OCI-LY7 (cell line): Measurements from ENCODE around the gene RPL13. TPM values are rescaled to one million over a fixed set of nuclear protein-coding genes. Genes with fewer than 3 reads are reported as not detected.

ENCODE experiments used
- BruUV-seq: library from RNA; stranded (reverse); fragments of 400-500 nt; replicated peaks from 2 replicates; lab custom pipeline; 2021; lab: Mats Ljungman, UMichigan
- CTCF ChIA-PET: fragments of 300-600 bp; sonication (Branson Sonifier 250); formaldehyde crosslinking; loops from one replicate; lab custom pipeline; 2022; ENCODE audit warnings: antibody characterized with exemption; ENCODE audit not compliant: unreplicated experiment; lab: Charles Lee
- POLR2A ChIA-PET: fragments of 300-600 bp; sonication (Branson Sonifier 250); formaldehyde crosslinking; loops from one replicate; lab custom pipeline; 2022; ENCODE audit warnings: antibody characterized with exemption; lab: Charles Lee
- DNase-seq: peaks from one replicate; pipeline ENCODE4 v3.0.0-alpha.2; 2015; ENCODE audit warnings: low spot score
- H2AFZ ChIP-seq: fragments of 200-600 bp; sonication (generic), shearing (Covaris generic); 2 replicates; pipeline ENCODE4 v1.6.1; 2014; ENCODE audit warnings: mild to moderate bottlenecking, antibody characterized with exemption, low read length, moderate library complexity
- H3K27ac ChIP-seq: fragments of 200-600 bp; sonication (generic); 2 replicates; pipeline ENCODE4 v1.5.1; 2014; ENCODE audit warnings: mixed run types, low read depth, mild to moderate bottlenecking, moderate library complexity, low read length, inconsistent platforms; ENCODE audit not compliant: poor library complexity, severe bottlenecking
- H3K36me3 ChIP-seq: fragments of 200-600 bp; sonication (generic); 2 replicates; pipeline ENCODE4 v1.6.1; 2014; ENCODE audit warnings: mild to moderate bottlenecking, antibody characterized with exemption, low read length, moderate library complexity, mixed read lengths; ENCODE audit not compliant: insufficient read depth
- H3K4me1 ChIP-seq: fragments of 200-600 bp; sonication (generic); 2 replicates; pipeline ENCODE4 v1.5.1; 2014; ENCODE audit warnings: mild to moderate bottlenecking, low read length; ENCODE audit not compliant: insufficient read depth, poor library complexity, severe bottlenecking
- H3K4me2 ChIP-seq: fragments of 200-600 bp; sonication (generic); 2 replicates; pipeline ENCODE4 v1.6.1; 2014; ENCODE audit warnings: mild to moderate bottlenecking, low read length
- H3K4me3 ChIP-seq: fragments of 200-600 bp; sonication (generic); 2 replicates; pipeline ENCODE4 v1.5.1; 2014; ENCODE audit warnings: mild to moderate bottlenecking, low read depth, low read length; ENCODE audit not compliant: poor library complexity, severe bottlenecking
- H3K79me2 ChIP-seq: fragments of 200-600 bp; sonication (generic); 2 replicates; pipeline ENCODE4 v1.6.1; 2016; ENCODE audit warnings: low read depth, mild to moderate bottlenecking, low read length, moderate library complexity, mixed read lengths; ENCODE audit not compliant: insufficient read depth
- H3K9me2 ChIP-seq: fragments of 200-600 bp; sonication (generic); 2 replicates; pipeline ENCODE4 v1.6.1; 2016; ENCODE audit warnings: mild to moderate bottlenecking, low read length, mixed read lengths; ENCODE audit not compliant: insufficient read depth
- H3K9me3 ChIP-seq: fragments of 200-600 bp; sonication (generic); 2 replicates; pipeline ENCODE4 v1.6.1; 2014; ENCODE audit warnings: mild to moderate bottlenecking, mixed run types, low read length, mixed read lengths
- H4K20me1 ChIP-seq: fragments of 200-600 bp; sonication (generic); 2 replicates; pipeline ENCODE4 v1.6.1; 2014; ENCODE audit warnings: mild to moderate bottlenecking, antibody characterized with exemption, low read length, moderate library complexity, mixed read lengths; ENCODE audit not compliant: insufficient read depth
- EZH2phosphoT487 ChIP-seq: fragments of 200-600 bp; sonication (generic); IDR thresholded peaks from 2 replicates; pipeline ENCODE4 v1.6.1; 2018; ENCODE audit warnings: low read depth, borderline replicate concordance, mild to moderate bottlenecking, mixed run types, antibody characterized with exemption, low read length, moderate library complexity, mixed read lengths
- intact Hi-C: fragments of 100-400 bp; cut with micrococcal nuclease; formaldehyde crosslinking; loops from one replicate; pipeline ENCODE4 v1.10.0; 2022; ENCODE audit not compliant: unreplicated experiment
- total RNA-seq, 2 experiments: library from RNA; depleted of rRNA in 1 of 2; stranded (reverse); fragments of >200 nt in 1 of 2; shearing (Covaris generic) in 1 of 2; gene quantifications; 2 replicates each; pipeline ENCODE4 v1.2.3, GENCODE V29; 2014 to 2022
- TF ChIP-seq, protein P1 (sequence below): fragments of 200-600 bp; sonication (generic); conservative IDR thresholded peaks from 2 replicates; pipeline ENCODE4 v1.5.1; 2014; ENCODE audit warnings: mild to moderate bottlenecking, antibody characterized with exemption, low read length, moderate library complexity, mixed read lengths

Gene RPL13
- total RNA-seq, 2 experiments from 2014 or later = 2,928 to 9,791 TPM

- Histone ChIP-seq H3K9me3 (no peaks in the 10 kb centered on the region), H3K4me3 (no peak overlapping the region), H3K4me2 (no peak overlapping the region), H3K9me2 (no peaks in the 10 kb centered on the region), H3K36me3 (no peaks in the 10 kb centered on the region), H2AFZ (no peak overlapping the region), H3K79me2 (no peaks in the 10 kb centered on the region), H3K4me1 (no peaks in the 10 kb centered on the region), H4K20me1 (no peaks in the 10 kb centered on the region), H3K27ac (no peak overlapping the region)
- CTCF ChIA-PET = no interaction called here
- BruUV-seq = no TSS peak
- DNase-seq = no peak
- no peak for TF ChIP-seq EZH2phosphoT487
- TF ChIP-seq, protein P1, sequence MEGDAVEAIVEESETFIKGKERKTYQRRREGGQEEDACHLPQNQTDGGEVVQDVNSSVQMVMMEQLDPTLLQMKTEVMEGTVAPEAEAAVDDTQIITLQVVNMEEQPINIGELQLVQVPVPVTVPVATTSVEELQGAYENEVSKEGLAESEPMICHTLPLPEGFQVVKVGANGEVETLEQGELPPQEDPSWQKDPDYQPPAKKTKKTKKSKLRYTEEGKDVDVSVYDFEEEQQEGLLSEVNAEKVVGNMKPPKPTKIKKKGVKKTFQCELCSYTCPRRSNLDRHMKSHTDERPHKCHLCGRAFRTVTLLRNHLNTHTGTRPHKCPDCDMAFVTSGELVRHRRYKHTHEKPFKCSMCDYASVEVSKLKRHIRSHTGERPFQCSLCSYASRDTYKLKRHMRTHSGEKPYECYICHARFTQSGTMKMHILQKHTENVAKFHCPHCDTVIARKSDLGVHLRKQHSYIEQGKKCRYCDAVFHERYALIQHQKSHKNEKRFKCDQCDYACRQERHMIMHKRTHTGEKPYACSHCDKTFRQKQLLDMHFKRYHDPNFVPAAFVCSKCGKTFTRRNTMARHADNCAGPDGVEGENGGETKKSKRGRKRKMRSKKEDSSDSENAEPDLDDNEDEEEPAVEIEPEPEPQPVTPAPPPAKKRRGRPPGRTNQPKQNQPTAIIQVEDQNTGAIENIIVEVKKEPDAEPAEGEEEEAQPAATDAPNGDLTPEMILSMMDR = no peak
- POLR2A ChIA-PET = no interaction called here
- intact Hi-C loops = no loop called here
Measured at GRCh38 chr16:89596957-89597649, 36.6 kb downstream of the RPL13 start.

DNA sequence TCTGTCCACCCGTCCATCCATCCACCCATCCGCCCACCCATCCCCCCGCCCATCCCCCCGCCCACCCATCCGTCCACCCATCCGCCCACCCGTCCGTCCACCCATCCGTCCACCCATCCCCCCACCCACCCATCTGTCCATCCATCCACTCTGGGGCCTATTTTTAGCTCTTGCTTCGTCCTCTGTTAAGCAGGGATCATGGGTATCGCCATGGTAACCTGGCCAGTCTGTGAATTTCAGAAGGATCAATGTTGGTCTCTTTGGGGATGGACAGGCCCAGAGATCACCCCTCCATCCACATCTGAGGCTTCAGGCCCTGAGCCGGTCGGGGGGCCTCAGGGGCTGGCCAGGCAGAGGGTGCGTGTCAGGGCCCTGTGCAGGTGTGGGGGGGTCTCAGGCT lies 37.7 kb downstream of the RPL13 start:
- no peak for TF ChIP-seq EZH2phosphoT487
- TF ChIP-seq, protein P1 = no peak
- CTCF ChIA-PET = no interaction called here
- POLR2A ChIA-PET = no interaction called here

DNA sequence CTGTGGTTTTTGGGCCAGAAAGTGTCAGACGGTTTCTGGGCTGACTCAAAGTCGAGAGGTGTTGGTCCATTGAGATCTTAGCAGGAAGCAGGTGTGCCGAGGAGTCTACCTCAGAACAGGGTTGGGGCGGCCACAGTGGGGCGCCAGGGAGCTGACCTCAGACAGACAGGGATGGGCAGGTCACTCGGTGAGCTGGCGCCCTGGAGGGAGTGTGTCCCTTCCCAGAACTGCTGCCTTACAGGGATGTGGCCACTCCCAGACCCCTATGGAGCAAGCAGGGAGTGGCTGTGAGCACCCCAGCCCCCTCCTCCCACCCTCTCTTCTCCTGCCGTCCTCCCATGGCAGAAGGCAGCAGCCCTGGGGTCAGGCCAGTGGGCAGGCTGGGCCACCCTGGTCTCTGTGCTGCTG lies 39.0 kb downstream of the RPL13 start:
- ChIA-PET CTCF (no interaction called here), POLR2A (no interaction called here)
- Histone ChIP-seq H3K4me1 (no peaks in the 10 kb centered on the region), H3K9me2 (no peaks in the 10 kb centered on the region), H2AFZ (no peak overlapping the region), H3K9me3 (no peaks in the 10 kb centered on the region), H3K4me3 (no peak overlapping the region), H3K79me2 (no peaks in the 10 kb centered on the region), H3K4me2 (no peak overlapping the region), H4K20me1 (no peaks in the 10 kb centered on the region), H3K36me3 (no peaks in the 10 kb centered on the region), H3K27ac (no peak overlapping the region)
- intact Hi-C loops = loop anchor here (2.0 kb wide), 1 partner anchor 41 kb away; no protein-coding TSS in a partner anchor
- peak; percentile 45 for DNase-seq
- no TSS peak for BruUV-seq
- TF ChIP-seq EZH2phosphoT487 = no peak
- TF ChIP-seq, protein P1 = peak; percentile 65

More for the DNA sequence above, 37.7 kb downstream of the RPL13 start:
- intact Hi-C loops = loop anchor here (2.0 kb wide), 1 partner anchor 43 kb away; no protein-coding TSS in a partner anchor
- no peaks in the 10 kb centered on the region for H3K79me2 ChIP-seq
- H3K4me3 ChIP-seq = no peak overlapping the region
- no peaks in the 10 kb centered on the region for H3K4me1 ChIP-seq
- H3K4me2 ChIP-seq = no peak overlapping the region
- H3K9me2 ChIP-seq = no peaks in the 10 kb centered on the region
- no peaks in the 10 kb centered on the region for H3K36me3 ChIP-seq
- no peaks in the 10 kb centered on the region for H3K9me3 ChIP-seq
- H2AFZ ChIP-seq = no peak overlapping the region
- no peak for DNase-seq
- no TSS peak for BruUV-seq
- H3K27ac ChIP-seq = no peak overlapping the region
- H4K20me1 ChIP-seq = no peaks in the 10 kb centered on the region
